Measurements from ENCODE around the gene WNK4. TPM values are rescaled to one million over a fixed set of nuclear protein-coding genes. Genes with fewer than 3 reads are reported as not detected.

WNK4 gene
- total RNA-seq, 1 experiment from 2014 or later: 2.6 TPM

DNA sequence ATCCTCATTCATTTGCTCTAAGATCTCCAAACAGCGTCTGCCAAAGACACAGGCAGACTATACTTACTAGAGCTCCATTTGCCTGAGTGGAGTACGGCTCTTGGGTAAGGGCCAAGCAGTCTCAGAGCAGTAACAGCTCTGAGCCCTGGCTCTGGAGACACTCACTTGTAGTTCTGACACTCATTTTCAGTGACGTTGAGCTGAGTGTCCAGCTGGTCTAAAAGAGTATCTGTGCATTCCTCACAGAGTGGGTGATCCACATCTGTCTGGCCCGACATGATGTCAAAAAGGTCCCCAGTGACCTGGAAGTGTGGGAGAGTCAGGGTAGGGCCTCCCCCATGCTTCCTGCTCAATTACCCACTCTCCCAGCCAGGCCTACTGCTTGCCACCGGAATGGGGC is 38.0 kb downstream of the WNK4 start:
- peaks cover 1 to 2% of the 10 kb centered on the region in 2 experiments for H3K4me1 Mint-ChIP-seq
- Histone ChIP-seq H2BK5ac (ENCODE audit: insufficient read length, low read length) (no peak overlapping the region), H3K18ac (ENCODE audit: insufficient read length, low read depth, low read length) (no peak overlapping the region), H3K27me3 (ENCODE audit: insufficient read depth, low read length) (no peaks in the 10 kb centered on the region), H3K9me3 (ENCODE audit: control insufficient read depth, low read depth, low read length) (no peaks in the 10 kb centered on the region), H3K79me2 (ENCODE audit: insufficient read depth, low read length) (peaks cover under 1% of the 10 kb centered on the region; the same call in 1 of the 2 replicates), H4K8ac (replicated peaks; ENCODE audit: insufficient read length, low read depth, low read length) (no peak overlapping the region), H4K91ac (ENCODE audit: insufficient read length, low read depth, low read length) (no peak overlapping the region), H3K23me2 (ENCODE audit: insufficient read length, low read depth, low read length, poor library complexity, severe bottlenecking) (peaks cover under 1% of the 10 kb centered on the region), H3K56ac (ENCODE audit: insufficient read length, low read depth, low read length) (no peak overlapping the region), H3K4me1 (ENCODE audit: insufficient read depth, low read length) (no peaks in the 10 kb centered on the region), H2BK15ac (ENCODE audit: low read depth, low read length) (no peak overlapping the region), H2BK12ac (ENCODE audit: insufficient read length, low read depth, low read length) (no peak overlapping the region), H3K79me1 (ENCODE audit: insufficient read depth, low read depth, low read length, poor library complexity, severe bottlenecking) (no peaks in the 10 kb centered on the region), H3K27ac (ENCODE audit: insufficient read length, low read depth, low read length) (no peak overlapping the region), H2AK5ac (ENCODE audit: insufficient read length, low read length) (no peak overlapping the region), H2BK20ac (ENCODE audit: low read depth, low read length, poor library complexity, severe bottlenecking) (no peak overlapping the region), H3K4ac (ENCODE audit: low read depth, low read length) (no peak overlapping the region), H2BK120ac (ENCODE audit: low read depth, low read length, poor library complexity, severe bottlenecking) (no peak overlapping the region), H3K23ac (ENCODE audit: insufficient read length, low read depth, low read length) (no peak overlapping the region), H3T11ph (ENCODE audit: low read length) (no peak overlapping the region), H2AFZ (ENCODE audit: low read length) (no peak overlapping the region), H4K20me1 (ENCODE audit: control insufficient read depth, insufficient read depth, insufficient read length) (no peaks in the 10 kb centered on the region), H3K14ac (ENCODE audit: insufficient read depth, low read length) (no peak overlapping the region), H3K9ac (ENCODE audit: extremely low read depth, insufficient read length, low read length) (no peak overlapping the region), H4K5ac (ENCODE audit: insufficient read length, low read depth, low read length) (no peak overlapping the region), H3K4me2 (ENCODE audit: insufficient read depth, insufficient read length, low read length) (no peak overlapping the region)
- H3K9me3 Mint-ChIP-seq: no peaks in the 10 kb centered on the region
- WGBS (ENCODE audit: extremely low coverage, insufficient read length, low lambda C conversion rate): no CpG with 5 or more reads among the region's 5 CpGs
- H3K27ac Mint-ChIP-seq: no peak overlapping the region
- H3K4me3 Mint-ChIP-seq: no peak overlapping the region
- DNase-seq: no peak
- TF ChIP-seq, protein P1, sequence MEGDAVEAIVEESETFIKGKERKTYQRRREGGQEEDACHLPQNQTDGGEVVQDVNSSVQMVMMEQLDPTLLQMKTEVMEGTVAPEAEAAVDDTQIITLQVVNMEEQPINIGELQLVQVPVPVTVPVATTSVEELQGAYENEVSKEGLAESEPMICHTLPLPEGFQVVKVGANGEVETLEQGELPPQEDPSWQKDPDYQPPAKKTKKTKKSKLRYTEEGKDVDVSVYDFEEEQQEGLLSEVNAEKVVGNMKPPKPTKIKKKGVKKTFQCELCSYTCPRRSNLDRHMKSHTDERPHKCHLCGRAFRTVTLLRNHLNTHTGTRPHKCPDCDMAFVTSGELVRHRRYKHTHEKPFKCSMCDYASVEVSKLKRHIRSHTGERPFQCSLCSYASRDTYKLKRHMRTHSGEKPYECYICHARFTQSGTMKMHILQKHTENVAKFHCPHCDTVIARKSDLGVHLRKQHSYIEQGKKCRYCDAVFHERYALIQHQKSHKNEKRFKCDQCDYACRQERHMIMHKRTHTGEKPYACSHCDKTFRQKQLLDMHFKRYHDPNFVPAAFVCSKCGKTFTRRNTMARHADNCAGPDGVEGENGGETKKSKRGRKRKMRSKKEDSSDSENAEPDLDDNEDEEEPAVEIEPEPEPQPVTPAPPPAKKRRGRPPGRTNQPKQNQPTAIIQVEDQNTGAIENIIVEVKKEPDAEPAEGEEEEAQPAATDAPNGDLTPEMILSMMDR (conservative IDR thresholded peaks at IDR 0.05): no peak
- no peaks in the 10 kb centered on the region for H3K27me3 Mint-ChIP-seq (ENCODE audit: low read depth)
- H3K36me3 Mint-ChIP-seq (ENCODE audit: insufficient read depth in 1 of 3, low read depth in 3 of 3): peaks cover 25 to 83% (median 65%) of the 10 kb centered on the region in 3 experiments; a peak in 6 of 7 replicates

All from H9 (cell line).